Activated CD4-positive, CD25-positive, alpha-beta regulatory T cell treated with anti-CD3 and anti-CD28 coated beads, Interleukin-2, amount 50 U/mL, for 72 hours (primary cell): Measurements from ENCODE around the gene TTYH2.
A peak's percentile ranks its signal among the peaks of the same experiment; 100 is the strongest.
"Not testable (repeated sequence)": the region's sequence is repeated elsewhere in the genome, so short reads cannot be mapped to it uniquely, and the experiment has no call there.

Experiments
- DNase-seq: peaks from one replicate; pipeline ENCODE4 v3.0.0; 2021

Gene TTYH2

GRCh38 chr17:74212913-74213791 is at the start of gene TTYH2:
Gene TTYH2, plus strand, starts transcription at chr17:74213571. Its CDS starts 17 bp downstream, at chr17:74213588.
- DNase-seq, result peak; percentile 65

- no peak for DNase-seq
These were observed 49.5 kb upstream of the TTYH2 start for GRCh38 chr17:74163836-74164235.

- DNase-seq, result no peak
These were observed 48.8 kb upstream of the TTYH2 start for GRCh38 chr17:74164446-74165045.

GRCh38 chr17:74165797-74166365 is 47.5 kb upstream of the TTYH2 start:
- DNase-seq, result no peak

GRCh38 chr17:74170924-74171323 is 42.4 kb upstream of the TTYH2 start:
- DNase-seq, result no peak

GRCh38 chr17:74172700-74173099 is 40.7 kb upstream of the TTYH2 start:
- DNase-seq, result no peak

GRCh38 chr17:74176546-74177001 is 36.8 kb upstream of the TTYH2 start:
- peak; percentile 44 for DNase-seq

- DNase-seq, result no peak
These were observed 36.3 kb upstream of the TTYH2 start for GRCh38 chr17:74177018-74177450.

GRCh38 chr17:74179576-74179975 is 33.8 kb upstream of the TTYH2 start:
- DNase-seq, result no peak

GRCh38 chr17:74180336-74180735 is 33.0 kb upstream of the TTYH2 start:
- no peak for DNase-seq

GRCh38 chr17:74181341-74181740 is 32.0 kb upstream of the TTYH2 start:
- no peak for DNase-seq

- no peak for DNase-seq
These were observed 31.2 kb upstream of the TTYH2 start for GRCh38 chr17:74182041-74182723.

- no peak for DNase-seq
These were observed 30.0 kb upstream of the TTYH2 start for GRCh38 chr17:74183411-74183810.

GRCh38 chr17:74185571-74186185 is 27.7 kb upstream of the TTYH2 start:
- DNase-seq, result no peak

- DNase-seq, result no peak
These were observed 26.9 kb upstream of the TTYH2 start for GRCh38 chr17:74186498-74186897.

GRCh38 chr17:74187761-74188160 is 25.6 kb upstream of the TTYH2 start:
- no peak for DNase-seq

- not testable (repeated sequence) for DNase-seq
These were observed 24.7 kb upstream of the TTYH2 start for GRCh38 chr17:74188687-74189086.

- DNase-seq, result no peak
These were observed 23.2 kb upstream of the TTYH2 start for GRCh38 chr17:74190154-74190553.

- no peak for DNase-seq
These were observed 22.5 kb upstream of the TTYH2 start for GRCh38 chr17:74190807-74191406.

GRCh38 chr17:74192950-74193781 is 20.2 kb upstream of the TTYH2 start:
- no peak for DNase-seq

GRCh38 chr17:74194682-74195081 is 18.7 kb upstream of the TTYH2 start:
- DNase-seq, result no peak
